IMR-90 (cell line): Measurements from ENCODE around the gene EPAS1. TPM values are rescaled to one million over a fixed set of nuclear protein-coding genes. Genes with fewer than 3 reads are reported as not detected.

Source experiments
- ATAC-seq: fragments of 200-7000 bp; cut with Tn5 transposase; 2 replicates; pipeline ENCODE4 v1.9.1; 2020; ENCODE audit warnings: low read depth, mild to moderate bottlenecking, moderate library complexity
- BruUV-seq: library from RNA; stranded (reverse); fragments of 400-500 nt; replicated peaks from 2 replicates; lab custom pipeline; 2021; lab: Mats Ljungman, UMichigan
- CTCF ChIA-PET: fragments of 300-600 bp; formaldehyde crosslinking; extraction: SDS; loops from one replicate; lab custom pipeline; 2021; ENCODE audit warnings: antibody characterized with exemption; lab: Yijun Ruan, JAX
- POLR2A ChIA-PET: fragments of 300-600 bp; sonication (Branson Sonifier 250); formaldehyde crosslinking; loops from one replicate; lab custom pipeline; 2022; ENCODE audit warnings: antibody characterized with exemption; ENCODE audit not compliant: unreplicated experiment; lab: Charles Lee
- DNase-seq: peaks from one replicate; pipeline ENCODE4 v3.0.0; 2013
- H2AFZ ChIP-seq: replicated peaks from 2 replicates; pipeline ENCODE3; 2013; ENCODE audit warnings: low read length, mild to moderate bottlenecking; ENCODE audit not compliant: poor library complexity
- H2AK5ac ChIP-seq: 2 replicates; pipeline ENCODE4 v1.6.1; 2013; ENCODE audit warnings: low read depth, low read length, inconsistent platforms
- H2AK9ac ChIP-seq: replicated peaks from 2 replicates; pipeline ENCODE3; 2013; ENCODE audit warnings: mild to moderate bottlenecking, low read depth, low read length, moderate library complexity; ENCODE audit not compliant: poor library complexity
- H2BK120ac ChIP-seq: 2 replicates; pipeline ENCODE4 v1.6.1; 2013; ENCODE audit warnings: low read depth, low read length, inconsistent platforms
- H2BK15ac ChIP-seq: 3 replicates; pipeline ENCODE4 v1.6.1; 2013; ENCODE audit warnings: low read depth, low read length, inconsistent platforms
- H2BK20ac ChIP-seq: 2 replicates; pipeline ENCODE4 v1.6.1; 2013; ENCODE audit warnings: low read depth, mild to moderate bottlenecking, inconsistent platforms, low read length, moderate library complexity
- H2BK5ac ChIP-seq: 2 replicates; pipeline ENCODE4 v1.6.1; 2013; ENCODE audit warnings: mild to moderate bottlenecking, low read depth, low read length, inconsistent platforms; ENCODE audit not compliant: poor library complexity, severe bottlenecking
- H3K14ac ChIP-seq: replicated peaks from 2 replicates; pipeline ENCODE4 v1.6.1; 2013; ENCODE audit warnings: low read depth, low read length, inconsistent platforms
- H3K18ac ChIP-seq: 2 replicates; pipeline ENCODE4 v1.6.1; 2013; ENCODE audit warnings: low read depth, low read length, control low read depth
- H3K23ac ChIP-seq: 2 replicates; pipeline ENCODE4 v1.6.1; 2013; ENCODE audit warnings: low read depth, low read length, inconsistent platforms
- H3K27ac ChIP-seq: 2 replicates; pipeline ENCODE4 v1.5.1; 2013; ENCODE audit warnings: mild to moderate bottlenecking, control low read depth, low read length; ENCODE audit not compliant: insufficient read depth
- H3K27me3 ChIP-seq: 2 replicates; pipeline ENCODE4 v1.6.1; 2013; ENCODE audit warnings: low read length; ENCODE audit not compliant: control insufficient read depth, insufficient read depth
- H3K36me3 ChIP-seq: 2 replicates; pipeline ENCODE4 v1.6.1; 2013; ENCODE audit warnings: low read length, mixed read lengths; ENCODE audit not compliant: control insufficient read depth, insufficient read depth
- H3K4ac ChIP-seq: 2 replicates; pipeline ENCODE4 v1.6.1; 2013; ENCODE audit warnings: low read depth, low read length, inconsistent platforms
- H3K4me1 ChIP-seq: 2 replicates; pipeline ENCODE4 v1.6.1; 2013; ENCODE audit warnings: low read length, mixed read lengths; ENCODE audit not compliant: control insufficient read depth, insufficient read depth
- H3K4me2 ChIP-seq: 2 replicates; pipeline ENCODE4 v1.6.1; 2013; ENCODE audit warnings: low read depth, mild to moderate bottlenecking, control low read depth, low read length, moderate library complexity
- H3K4me3 ChIP-seq: 2 replicates; pipeline ENCODE4 v1.5.1; 2013; ENCODE audit warnings: low read depth, mild to moderate bottlenecking, control low read depth, low read length, moderate library complexity; ENCODE audit not compliant: insufficient read depth
- H3K56ac ChIP-seq: 2 replicates; pipeline ENCODE4 v1.6.1; 2013; ENCODE audit warnings: low read length, inconsistent platforms; ENCODE audit not compliant: insufficient read depth; ENCODE audit errors: extremely low read depth
- H3K79me1 ChIP-seq, 2 experiments: 2 replicates each; pipeline ENCODE4 v1.6.1; 2013; ENCODE audit warnings: low read length in 2 of 2, inconsistent platforms in 1 of 2, low read depth in 1 of 2
- H3K9ac ChIP-seq: 2 replicates; pipeline ENCODE4 v1.6.1; 2013; ENCODE audit warnings: low read depth, low read length, control low read depth
- H3K9me1 ChIP-seq: 2 replicates; pipeline ENCODE4 v1.6.1; 2013; ENCODE audit warnings: low read length, inconsistent platforms; ENCODE audit not compliant: insufficient read depth
- H3K9me3 ChIP-seq: 2 replicates; pipeline ENCODE4 v1.6.1; 2013; ENCODE audit warnings: low read length; ENCODE audit not compliant: control insufficient read depth, insufficient read depth
- H4K20me1 ChIP-seq: 2 replicates; pipeline ENCODE4 v1.6.1; 2013; ENCODE audit warnings: low read length, inconsistent platforms; ENCODE audit not compliant: insufficient read depth
- H4K5ac ChIP-seq: 2 replicates; pipeline ENCODE4 v1.6.1; 2013; ENCODE audit warnings: mild to moderate bottlenecking, low read depth, low read length, control low read depth
- H4K8ac ChIP-seq, 2 experiments: 2 replicates each; pipeline ENCODE4 v1.6.1; 2013; ENCODE audit warnings: low read depth in 2 of 2, low read length in 2 of 2, control low read depth in 1 of 2, inconsistent platforms in 1 of 2
- H4K91ac ChIP-seq: 2 replicates; pipeline ENCODE4 v1.6.1; 2013; ENCODE audit warnings: low read depth, low read length, inconsistent platforms; ENCODE audit not compliant: insufficient read depth
- CEBPB ChIP-seq: IDR thresholded peaks from 2 replicates; pipeline ENCODE4 v1.6.1; 2012; ENCODE audit warnings: low read depth, low read length, improper control_type of control experiment
- CHD1 ChIP-seq: IDR thresholded peaks from 2 replicates; pipeline ENCODE4 v1.6.1; 2012; ENCODE audit warnings: low read depth, low read length, improper control_type of control experiment
- ELK1 ChIP-seq: fragments of 150-350 bp; IDR thresholded peaks from 2 replicates; pipeline ENCODE4 v1.6.1; 2016; ENCODE audit warnings: low read depth, mild to moderate bottlenecking, low read length, moderate library complexity, borderline replicate concordance
- FOS ChIP-seq: fragments of 150-350 bp; IDR thresholded peaks from 2 replicates; pipeline ENCODE4 v1.6.1; 2016; ENCODE audit warnings: low read depth, low read length
- RAD21 ChIP-seq: IDR thresholded peaks from 2 replicates; pipeline ENCODE4 v1.6.1; 2012; ENCODE audit warnings: low read length, improper control_type of control experiment
- USF2 ChIP-seq: fragments of 150-350 bp; IDR thresholded peaks from 2 replicates; pipeline ENCODE4 v1.6.1; 2017; ENCODE audit warnings: mild to moderate bottlenecking, antibody characterized with exemption, low read length, low read depth
- WGBS, 2 experiments: methylation state at CpG; one replicate each; pipeline versions ENCODE4 v1.1.5 to v1.1.7; 2013; ENCODE audit warnings: missing lambda C conversion rate in 2 of 2; ENCODE audit not compliant: insufficient read length in 1 of 2; ENCODE audit errors: extremely low coverage in 2 of 2; 5-methylcytosine and 5-hydroxymethylcytosine counted together
- dilution Hi-C: fragments of 300-500 bp; cut with HindIII; formaldehyde crosslinking; loops from one replicate; pipeline ENCODE4 v1.14.3; 2018; ENCODE audit warnings: low sequenced_read_pairs; ENCODE audit not compliant: unreplicated experiment
- in situ Hi-C: fragments of 300-500 bp; cut with MboI; formaldehyde crosslinking; loops from 3 replicates; pipeline ENCODE4 v1.14.3; 2019; ENCODE audit warnings: low sequenced_read_pairs, inconsistent platforms, mixed read lengths
- intact Hi-C: fragments of 100-400 bp; cut with micrococcal nuclease; formaldehyde crosslinking; loops from 2 replicates; pipeline ENCODE4 v1.10.0; 2022
- polyA plus RNA-seq, 3 experiments: library from polyadenylated mRNA; depleted of rRNA; stranded (reverse); fragments of >200 nt; gene quantifications; 2 replicates each; pipeline ENCODE4 v1.2.3, GENCODE V29; 2012; ENCODE audit warnings: low replicate concordance in 1 of 3
- total RNA-seq: library from RNA; depleted of rRNA; stranded (reverse); fragments of >200 nt; gene quantifications from 2 replicates; pipeline ENCODE4 v1.2.3, GENCODE V29; 2012

EPAS1 gene
- total and polyA plus RNA-seq, 2 of the 4 experiments (the other 2 are of a cell fraction) = 40.7 to 120 TPM

GRCh38 chr2:46260305-46260704, 36.9 kb upstream of the EPAS1 start:
- no peak for DNase-seq
- Histone ChIP-seq H4K8ac (no peak overlapping the region), H2AFZ (no peak overlapping the region), H3K4me1 (peaks cover 1% of the 10 kb centered on the region; the same call in 1 of the 2 replicates), H2AK5ac (no peak overlapping the region), H3K14ac (no peak overlapping the region), H4K91ac (no peak overlapping the region), H3K9ac (no peak overlapping the region), H2AK9ac (no peak overlapping the region), H4K20me1 (no peaks in the 10 kb centered on the region), H2BK20ac (no peak overlapping the region), H3K9me1 (no peaks in the 10 kb centered on the region), H3K56ac (no peak overlapping the region), H2BK5ac (no peak overlapping the region), H2BK15ac (no peak overlapping the region), H3K36me3 (no peaks in the 10 kb centered on the region), H2BK120ac (no peak overlapping the region), H3K79me1 (no peaks in the 10 kb centered on the region), H3K9me3 (peaks cover 2% of the 10 kb centered on the region; the same call in 1 of the 2 replicates), H4K5ac (no peak overlapping the region), H3K4me2 (no peak overlapping the region), H3K18ac (no peak overlapping the region), H3K27ac (no peak overlapping the region), H3K4ac (no peak overlapping the region), H3K4me3 (no peak overlapping the region), H3K27me3 (peaks cover 17% of the 10 kb centered on the region), H3K23ac (no peak overlapping the region)
- no peak for ATAC-seq
- no TSS peak for BruUV-seq
- no peak for TF ChIP-seq ELK1
- no peak for TF ChIP-seq CHD1
- no peak for TF ChIP-seq FOS
- no peak for TF ChIP-seq RAD21
- TF ChIP-seq USF2 = no peak
- TF ChIP-seq CEBPB = peak; percentile 28; the same call in 1 of the 2 replicates
- CTCF ChIA-PET = interaction anchor here (1.0 kb wide), 1 partner anchor 12 kb away, joined by 3 read pairs; no protein-coding TSS in a partner anchor
- in situ Hi-C loops (no loop called here), dilution Hi-C loops (no loop called here), intact Hi-C loops (no loop called here)
- POLR2A ChIA-PET = no interaction called here
- no CpG with 5 or more reads among the region's 4 CpGs for WGBS, 2 experiments
